ENCODE data around the gene FANCI.
"Not testable (repeated sequence)": the region's sequence is repeated elsewhere in the genome, so short reads cannot be mapped to it uniquely, and the experiment has no call there.

The FANCI gene

GRCh38 chr15:89226359-89227221, 17.2 kb upstream of the FANCI start:
- no peak for DNase-seq

- DNase-seq, result no peak
These were observed 16.4 kb upstream of the FANCI start for GRCh38 chr15:89227425-89227824.

- DNase-seq, result no peak
These were observed 13.5 kb upstream of the FANCI start for GRCh38 chr15:89230277-89230676.

- no peak for DNase-seq
These were observed 11.9 kb upstream of the FANCI start for GRCh38 chr15:89231832-89232231.

- DNase-seq, result not testable (repeated sequence)
These were observed 3.6 kb upstream of the FANCI start for GRCh38 chr15:89239883-89240810.

GRCh38 chr15:89243046-89243690, 611 bp upstream of the FANCI start:
- DNase-seq, result no peak

GRCh38 chr15:89244574-89244903, 760 bp downstream of the FANCI start:
- DNase-seq, result no peak

- no peak for DNase-seq
These were observed 3.7 kb downstream of the FANCI start for GRCh38 chr15:89247446-89247845.

GRCh38 chr15:89248584-89248983, 4.8 kb downstream of the FANCI start:
- DNase-seq, result no peak

- not testable (repeated sequence) for DNase-seq
These were observed 6.4 kb downstream of the FANCI start for GRCh38 chr15:89250142-89250541.

GRCh38 chr15:89277281-89277680, 33.5 kb downstream of the FANCI start:
- DNase-seq, result not testable (repeated sequence)

- no peak for DNase-seq
These were observed 34.5 kb downstream of the FANCI start for GRCh38 chr15:89278307-89278706.

- DNase-seq, result no peak
These were observed 38.9 kb downstream of the FANCI start for GRCh38 chr15:89282631-89283030.

- DNase-seq, result no peak
These were observed 39.4 kb downstream of the FANCI start for GRCh38 chr15:89283201-89283600.

- no peak for DNase-seq
These were observed 48.2 kb downstream of the FANCI start for GRCh38 chr15:89291934-89292438.

- DNase-seq, result no peak
These were observed 49.2 kb downstream of the FANCI start for GRCh38 chr15:89293012-89293411.

- DNase-seq, result no peak
These were observed 56.1 kb downstream of the FANCI start for GRCh38 chr15:89299896-89300295.

GRCh38 chr15:89301304-89302089, 57.7 kb downstream of the FANCI start:
- DNase-seq, result no peak

- DNase-seq, result no peak
These were observed 60.2 kb downstream of the FANCI start for GRCh38 chr15:89303986-89304385.

- no peak for DNase-seq
These were observed 61.6 kb downstream of the FANCI start for GRCh38 chr15:89305395-89305794.

GRCh38 chr15:89307046-89307587, 63.3 kb downstream of the FANCI start:
- no peak for DNase-seq

- DNase-seq, result no peak
These were observed 64.0 kb downstream of the FANCI start for GRCh38 chr15:89307791-89308190.
